ENCODE data around the gene C5orf15. TPM values are rescaled to one million over a fixed set of nuclear protein-coding genes. Genes with fewer than 3 reads are reported as not detected.
"Not testable (repeated sequence)": the region's sequence is repeated elsewhere in the genome, so short reads cannot be mapped to it uniquely, and the experiment has no call there.

Gene C5orf15
- total RNA-seq, 1 experiment from 2014 or later = 73.4 TPM

GRCh38 chr5:133938039-133938821 lies 30.2 kb downstream of the C5orf15 start:
- no peak for DNase-seq (ENCODE audit: low read depth)

GRCh38 chr5:133937628-133938027 lies 30.8 kb downstream of the C5orf15 start:
- not testable (repeated sequence) for DNase-seq (ENCODE audit: low read depth)

GRCh38 chr5:133936651-133937015 lies 31.8 kb downstream of the C5orf15 start:
- no peak for DNase-seq (ENCODE audit: low read depth)

- not testable (repeated sequence) for DNase-seq (ENCODE audit: low read depth)
These were observed 32.3 kb downstream of the C5orf15 start for GRCh38 chr5:133935991-133936650.

GRCh38 chr5:133935667-133935940 lies 32.8 kb downstream of the C5orf15 start:
- DNase-seq (ENCODE audit: low read depth) = no peak

- DNase-seq (ENCODE audit: low read depth) = no peak
These were observed 33.4 kb downstream of the C5orf15 start for GRCh38 chr5:133934822-133935666.

GRCh38 chr5:133934311-133934710 lies 34.1 kb downstream of the C5orf15 start:
- DNase-seq (ENCODE audit: low read depth) = no peak

GRCh38 chr5:133933670-133934295 lies 34.6 kb downstream of the C5orf15 start:
- DNase-seq (ENCODE audit: low read depth) = no peak

- DNase-seq (ENCODE audit: low read depth) = no peak
These were observed 35.3 kb downstream of the C5orf15 start for GRCh38 chr5:133933169-133933509.

GRCh38 chr5:133932441-133933168 lies 35.8 kb downstream of the C5orf15 start:
- DNase-seq (ENCODE audit: low read depth) = no peak

GRCh38 chr5:133931546-133931945 lies 36.9 kb downstream of the C5orf15 start:
- no peak for DNase-seq (ENCODE audit: low read depth)

GRCh38 chr5:133930813-133931090 lies 37.7 kb downstream of the C5orf15 start:
- no peak for DNase-seq (ENCODE audit: low read depth)

GRCh38 chr5:133930061-133930812 lies 38.2 kb downstream of the C5orf15 start:
- DNase-seq (ENCODE audit: low read depth) = no peak

- no peak for DNase-seq (ENCODE audit: low read depth)
These were observed 39.6 kb downstream of the C5orf15 start for GRCh38 chr5:133928587-133929393.

GRCh38 chr5:133927300-133928180 lies 40.9 kb downstream of the C5orf15 start:
- no peak for DNase-seq (ENCODE audit: low read depth)

- no peak for DNase-seq (ENCODE audit: low read depth)
These were observed 41.7 kb downstream of the C5orf15 start for GRCh38 chr5:133926489-133927299.

- no peak for DNase-seq (ENCODE audit: low read depth)
These were observed 42.4 kb downstream of the C5orf15 start for GRCh38 chr5:133925866-133926488.

- DNase-seq (ENCODE audit: low read depth) = no peak
These were observed 43.2 kb downstream of the C5orf15 start for GRCh38 chr5:133925269-133925668.
